SK-N-SH treated with all-trans-retinoic acid at 6 μM for 48 hours (cell line): Measurements from ENCODE around the gene SRRM3.

Experiments used
- BACH2 ChIP-seq: fragments of 250-450 bp; sonication (Bioruptor Pico); IDR thresholded peaks from 2 replicates; pipeline ENCODE4 v1.9.0; 2021; ENCODE audit warnings: mild to moderate bottlenecking, borderline replicate concordance
- CSDC2 ChIP-seq: fragments of 250-450 bp; sonication (Bioruptor Pico); IDR thresholded peaks from 2 replicates; pipeline ENCODE4 v1.5.0; 2020; ENCODE audit warnings: mild to moderate bottlenecking, moderate library complexity
- GLIS3 ChIP-seq: fragments of 250-450 bp; sonication (Bioruptor Pico); IDR thresholded peaks from 2 replicates; pipeline ENCODE4 v1.5.0; 2020; ENCODE audit warnings: mild to moderate bottlenecking, moderate library complexity
- OSR1 ChIP-seq: fragments of 250-450 bp; sonication (Bioruptor Pico); IDR thresholded peaks from 2 replicates; pipeline ENCODE4 v1.8.0; 2022; ENCODE audit warnings: moderate library complexity, mild to moderate bottlenecking, inconsistent platforms
- RARB ChIP-seq: fragments of 250-450 bp; sonication (Bioruptor Pico); IDR thresholded peaks from 2 replicates; pipeline ENCODE4 v1.8.0; 2021; ENCODE audit warnings: mild to moderate bottlenecking, moderate library complexity
- TCF4 ChIP-seq: fragments of 250-450 bp; sonication (Bioruptor Pico); IDR thresholded peaks from 2 replicates; pipeline ENCODE4 v1.8.0; 2021; ENCODE audit warnings: mild to moderate bottlenecking, moderate library complexity, borderline replicate concordance
- ZFP3 ChIP-seq: fragments of 250-450 bp; sonication (Bioruptor Pico); IDR thresholded peaks from 2 replicates; pipeline ENCODE4 v1.5.0; 2020; ENCODE audit warnings: mild to moderate bottlenecking, moderate library complexity
- ZNF8 ChIP-seq: fragments of 450-650 bp; formaldehyde crosslinking; IDR thresholded peaks from 2 replicates; pipeline ENCODE4 v1.5.0; 2020; ENCODE audit warnings: mild to moderate bottlenecking, moderate library complexity
- TF ChIP-seq, protein P1 (sequence below): fragments of 250-450 bp; sonication (Bioruptor Pico); IDR thresholded peaks from 2 replicates; pipeline ENCODE4 v1.8.0; 2020; ENCODE audit warnings: mild to moderate bottlenecking, moderate library complexity, borderline replicate concordance
- TF ChIP-seq, protein P2 (sequence below): fragments of 250-450 bp; sonication (Bioruptor Pico); IDR thresholded peaks from 2 replicates; pipeline ENCODE4 v1.5.1; 2020; ENCODE audit warnings: low read depth, mild to moderate bottlenecking, moderate library complexity
- TF ChIP-seq, protein P3 (sequence below): fragments of 250-450 bp; sonication (Bioruptor Pico); IDR thresholded peaks from 2 replicates; pipeline ENCODE4 v1.5.1; 2021; ENCODE audit warnings: mild to moderate bottlenecking, moderate library complexity

DNA sequence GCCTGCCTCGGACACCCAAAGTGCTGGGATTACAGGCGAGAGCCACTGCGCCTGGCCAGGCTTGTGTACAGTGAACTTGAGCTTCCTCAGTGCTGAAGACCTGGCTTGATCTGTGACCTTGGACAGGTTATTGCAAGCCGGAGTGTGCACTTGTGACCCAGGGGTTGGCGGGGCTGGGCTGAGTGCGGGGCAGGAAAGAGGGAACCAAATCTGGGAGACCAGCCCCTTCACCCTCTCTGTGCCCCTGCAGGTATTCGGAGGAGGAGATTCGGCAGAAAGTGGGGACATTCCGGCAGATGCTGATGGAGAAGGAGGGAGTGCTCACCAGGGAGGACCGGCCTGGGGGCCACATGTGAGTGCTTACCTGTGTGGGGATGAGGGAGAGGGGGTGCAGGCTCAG, 46.2 kb downstream of the SRRM3 start:
- TF ChIP-seq, protein P1, sequence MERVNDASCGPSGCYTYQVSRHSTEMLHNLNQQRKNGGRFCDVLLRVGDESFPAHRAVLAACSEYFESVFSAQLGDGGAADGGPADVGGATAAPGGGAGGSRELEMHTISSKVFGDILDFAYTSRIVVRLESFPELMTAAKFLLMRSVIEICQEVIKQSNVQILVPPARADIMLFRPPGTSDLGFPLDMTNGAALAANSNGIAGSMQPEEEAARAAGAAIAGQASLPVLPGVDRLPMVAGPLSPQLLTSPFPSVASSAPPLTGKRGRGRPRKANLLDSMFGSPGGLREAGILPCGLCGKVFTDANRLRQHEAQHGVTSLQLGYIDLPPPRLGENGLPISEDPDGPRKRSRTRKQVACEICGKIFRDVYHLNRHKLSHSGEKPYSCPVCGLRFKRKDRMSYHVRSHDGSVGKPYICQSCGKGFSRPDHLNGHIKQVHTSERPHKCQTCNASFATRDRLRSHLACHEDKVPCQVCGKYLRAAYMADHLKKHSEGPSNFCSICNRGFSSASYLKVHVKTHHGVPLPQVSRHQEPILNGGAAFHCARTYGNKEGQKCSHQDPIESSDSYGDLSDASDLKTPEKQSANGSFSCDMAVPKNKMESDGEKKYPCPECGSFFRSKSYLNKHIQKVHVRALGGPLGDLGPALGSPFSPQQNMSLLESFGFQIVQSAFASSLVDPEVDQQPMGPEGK (CRISPR knock-in tag), result no peak
- TF ChIP-seq, protein P2, sequence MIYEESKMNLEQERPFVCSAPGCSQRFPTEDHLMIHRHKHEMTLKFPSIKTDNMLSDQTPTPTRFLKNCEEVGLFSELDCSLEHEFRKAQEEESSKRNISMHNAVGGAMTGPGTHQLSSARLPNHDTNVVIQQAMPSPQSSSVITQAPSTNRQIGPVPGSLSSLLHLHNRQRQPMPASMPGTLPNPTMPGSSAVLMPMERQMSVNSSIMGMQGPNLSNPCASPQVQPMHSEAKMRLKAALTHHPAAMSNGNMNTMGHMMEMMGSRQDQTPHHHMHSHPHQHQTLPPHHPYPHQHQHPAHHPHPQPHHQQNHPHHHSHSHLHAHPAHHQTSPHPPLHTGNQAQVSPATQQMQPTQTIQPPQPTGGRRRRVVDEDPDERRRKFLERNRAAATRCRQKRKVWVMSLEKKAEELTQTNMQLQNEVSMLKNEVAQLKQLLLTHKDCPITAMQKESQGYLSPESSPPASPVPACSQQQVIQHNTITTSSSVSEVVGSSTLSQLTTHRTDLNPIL (CRISPR knock-in tag), result no peak
- TF ChIP-seq GLIS3 (CRISPR knock-in tag) (no peak), ZFP3 (CRISPR knock-in tag) (no peak), CSDC2 (CRISPR knock-in tag) (no peak), OSR1 (CRISPR knock-in tag) (no peak), RARB (CRISPR knock-in tag) (no peak), BACH2 (CRISPR knock-in tag) (no peak), TCF4 (CRISPR knock-in tag) (no peak), ZNF8 (no peak)
- TF ChIP-seq, protein P3, sequence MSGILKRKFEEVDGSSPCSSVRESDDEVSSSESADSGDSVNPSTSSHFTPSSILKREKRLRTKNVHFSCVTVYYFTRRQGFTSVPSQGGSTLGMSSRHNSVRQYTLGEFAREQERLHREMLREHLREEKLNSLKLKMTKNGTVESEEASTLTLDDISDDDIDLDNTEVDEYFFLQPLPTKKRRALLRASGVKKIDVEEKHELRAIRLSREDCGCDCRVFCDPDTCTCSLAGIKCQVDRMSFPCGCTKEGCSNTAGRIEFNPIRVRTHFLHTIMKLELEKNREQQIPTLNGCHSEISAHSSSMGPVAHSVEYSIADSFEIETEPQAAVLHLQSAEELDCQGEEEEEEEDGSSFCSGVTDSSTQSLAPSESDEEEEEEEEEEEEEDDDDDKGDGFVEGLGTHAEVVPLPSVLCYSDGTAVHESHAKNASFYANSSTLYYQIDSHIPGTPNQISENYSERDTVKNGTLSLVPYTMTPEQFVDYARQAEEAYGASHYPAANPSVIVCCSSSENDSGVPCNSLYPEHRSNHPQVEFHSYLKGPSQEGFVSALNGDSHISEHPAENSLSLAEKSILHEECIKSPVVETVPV (CRISPR knock-in tag), result no peak
